K562 (cell line): ENCODE results near the gene USPL1. TPM values are rescaled to one million over a fixed set of nuclear protein-coding genes. Genes with fewer than 3 reads are reported as not detected.
A peak's percentile ranks its signal among the peaks of the same experiment; 100 is the strongest.

Source experiments
- ATAC-seq: fragments of 200-7000 bp; cut with Tn5 transposase; 3 replicates; pipeline ENCODE4 v1.9.1; 2020; ENCODE audit warnings: moderate library complexity
- BruUV-seq: library from RNA; stranded (reverse); fragments of 400-500 nt; replicated peaks from 2 replicates; lab custom pipeline; 2021; lab: Mats Ljungman, UMichigan
- CTCF ChIA-PET: fragments of 300-600 bp; formaldehyde crosslinking; extraction: SDS; loops from one replicate; lab custom pipeline; 2021; ENCODE audit warnings: low intra/inter-chr PET ratio; lab: Yijun Ruan, JAX
- POLR2A ChIA-PET: fragments of 300-600, 350-650 bp; sonication (Branson Sonifier 250); formaldehyde crosslinking; extraction: SDS; loops from one replicate; lab custom pipeline; 2021; ENCODE audit warnings: antibody characterized with exemption, inconsistent platforms; lab: Yijun Ruan, JAX
- DNase-seq, 4 experiments: peaks; one replicate each; pipeline versions ENCODE4 v3.0.0 to v3.0.0-alpha.2; 2011 to 2018; ENCODE audit warnings: low spot score in 3 of 4, mixed read lengths in 3 of 4; ENCODE audit errors: extremely low read depth in 1 of 4
- FAIRE-seq: peaks from 2 replicates; lab custom pipeline; 2011; peaks lifted over from hg19 to GRCh38; lab: Jason Lieb, UNC
- H2AFZ ChIP-seq: 2 replicates; pipeline ENCODE4 v1.6.0; 2011; ENCODE audit warnings: low read depth, low read length, control low read depth, inconsistent platforms
- H3K27ac ChIP-seq: fragments of 200-600 bp; 3 replicates; pipeline ENCODE4 v1.8.0; 2011; ENCODE audit warnings: low read depth, mild to moderate bottlenecking, control low read depth, inconsistent platforms, low read length, moderate library complexity, mixed read lengths; ENCODE audit errors: extremely low read depth
- H3K27me3 ChIP-seq, 2 experiments: fragments of 300-600 bp in 1 of 2; 2 replicates in 1 of 2; 3 replicates in 1 of 2; pipeline versions ENCODE4 v1.6.0 to v1.8.0; 2011; ENCODE audit warnings: inconsistent platforms in 2 of 2, low read length in 2 of 2, mild to moderate bottlenecking in 1 of 2, mixed read lengths in 1 of 2, moderate library complexity in 1 of 2; ENCODE audit not compliant: control insufficient read depth in 2 of 2, insufficient read depth in 2 of 2
- H3K36me3 ChIP-seq: fragments of 300-600 bp; 3 replicates; pipeline ENCODE4 v1.8.0; 2011; ENCODE audit warnings: mild to moderate bottlenecking, low read length, inconsistent platforms; ENCODE audit not compliant: control insufficient read depth, insufficient read depth
- H3K4me1 ChIP-seq, 2 experiments: fragments of 200-600 bp in 1 of 2; replicated peaks in 1 of 2; 2 replicates in 1 of 2; 3 replicates in 1 of 2; pipeline versions ENCODE4 v1.5.1 to v1.8.0; 2011; ENCODE audit warnings: inconsistent platforms in 2 of 2, low read length in 2 of 2, mild to moderate bottlenecking in 1 of 2, mixed read lengths in 1 of 2, moderate library complexity in 1 of 2; ENCODE audit not compliant: control insufficient read depth in 2 of 2, insufficient read depth in 2 of 2
- H3K4me2 ChIP-seq: 2 replicates; pipeline ENCODE4 v1.6.1; 2011; ENCODE audit warnings: low read length, control low read depth, inconsistent platforms, mixed read lengths; ENCODE audit not compliant: insufficient read depth
- H3K4me3 ChIP-seq: fragments of 200-600 bp; sonication (generic), shearing (Covaris generic); 2 replicates; pipeline ENCODE4 v1.5.1; 2016; ENCODE audit warnings: control low read depth, inconsistent platforms
- H3K79me2 ChIP-seq: fragments of 200-600 bp; 3 replicates; pipeline ENCODE4 v1.8.0; 2011; ENCODE audit warnings: low read length, inconsistent platforms; ENCODE audit not compliant: control insufficient read depth, insufficient read depth
- H3K9ac ChIP-seq, 2 experiments: 2 replicates each; pipeline versions ENCODE4 v1.6.0 to v1.6.1; 2011; ENCODE audit warnings: low read depth in 2 of 2, low read length in 2 of 2, control low read depth in 1 of 2, inconsistent platforms in 1 of 2, mild to moderate bottlenecking in 1 of 2, mixed read lengths in 1 of 2; ENCODE audit not compliant: insufficient read depth in 1 of 2
- H3K9me1 ChIP-seq: one replicate; pipeline ENCODE4 v1.6.0; 2011; ENCODE audit warnings: inconsistent platforms, mild to moderate bottlenecking, low read length, moderate library complexity; ENCODE audit not compliant: control insufficient read depth, insufficient read depth
- H3K9me3 ChIP-seq: replicated peaks from 2 replicates; pipeline ENCODE4 v1.5.1; 2011; ENCODE audit warnings: low read depth, low read length, inconsistent platforms; ENCODE audit not compliant: control insufficient read depth, insufficient read depth
- H4K20me1 ChIP-seq: replicated peaks from 2 replicates; pipeline ENCODE4 v1.6.1; 2011; ENCODE audit warnings: low read length, inconsistent platforms, mixed read lengths; ENCODE audit not compliant: control insufficient read depth, insufficient read depth
- ATF1 ChIP-seq, 2 experiments: fragments of 450-650 bp in 1 of 2; IDR thresholded peaks; 2 replicates each; pipeline ENCODE4 v1.6.1; 2016; ENCODE audit warnings: missing compliant biosample characterization in 1 of 2, missing genetic modification characterization in 1 of 2
- CREM ChIP-seq: IDR thresholded peaks from 2 replicates; pipeline ENCODE4 v1.6.1; 2014; ENCODE audit warnings: antibody characterized with exemption, low read depth
- HOXB6 ChIP-seq: fragments of 250-450 bp; sonication (Bioruptor Pico); IDR thresholded peaks from 2 replicates; pipeline ENCODE4 v1.5.1; 2022; ENCODE audit warnings: mild to moderate bottlenecking, borderline replicate concordance
- RAD21 ChIP-seq, 2 experiments: fragments of 250-450 bp in 1 of 2; fragments of 450-650 bp in 1 of 2; sonication (Bioruptor Pico) in 1 of 2; formaldehyde crosslinking in 1 of 2; IDR thresholded peaks in 1 of 2; conservative IDR thresholded peaks in 1 of 2; 2 replicates each; pipeline versions ENCODE4 v1.4.0 to v1.8.0; 2020 to 2022; ENCODE audit warnings: mild to moderate bottlenecking in 2 of 2, moderate library complexity in 1 of 2
- SAFB ChIP-seq: fragments of 200-400 bp; formaldehyde crosslinking; IDR thresholded peaks from 2 replicates; pipeline ENCODE4 v1.6.1; 2017; ENCODE audit warnings: low read depth, low read length, borderline replicate concordance
- WGBS: fragments of 100-300 bp; shearing (Covaris generic); methylation state at CpG from one replicate; pipeline ENCODE4 v1.1.6; 2016; ENCODE audit warnings: low coverage, mixed read lengths; ENCODE audit not compliant: insufficient coverage; ENCODE audit errors: missing lambda C conversion rate; 5-methylcytosine and 5-hydroxymethylcytosine counted together
- in situ Hi-C: fragments of 300-500 bp; cut with MboI; formaldehyde crosslinking; loops from 4 replicates; pipeline ENCODE4 v1.15.0; 2018; ENCODE audit warnings: inconsistent platforms, mixed read lengths
- intact Hi-C: fragments of 100-400 bp; cut with micrococcal nuclease; formaldehyde crosslinking; loops from 2 replicates; pipeline ENCODE4 v1.14.2; 2022
- polyA plus RNA-seq, 8 experiments: library from polyadenylated mRNA; depleted of rRNA in 4 of 8; stranded (reverse) in 5 of 8; unstranded in 3 of 8; fragments of >200 nt; fragmentation: Nextera tagmentation in 2 of 8; fragmentation: Illumina TruSeq in 1 of 8; extraction: Ambion mirVana in 2 of 8; extraction: Trizol in 1 of 8; gene quantifications; 2 replicates each; pipeline versions ENCODE4 v1.2.1 to v1.2.3, GENCODE V29; 2011 to 2014; ENCODE audit warnings: inconsistent platforms in 1 of 8, missing spikeins in 1 of 8
- total RNA-seq, 7 experiments: library from RNA; depleted of rRNA in 6 of 7; stranded (reverse); fragments of >200 nt in 6 of 7; fragmentation: Illumina TruSeq in 2 of 7; extraction: Trizol in 2 of 7; gene quantifications; 2 replicates each; pipeline versions ENCODE4 v1.2.1 to v1.2.3, GENCODE V29; 2011 to 2021; ENCODE audit warnings: low replicate concordance in 1 of 7
- TF ChIP-seq, protein P1 (sequence below): fragments of 250-450 bp; sonication (Bioruptor Pico); IDR thresholded peaks from 2 replicates; pipeline ENCODE4 v1.4.0; 2020; ENCODE audit warnings: borderline replicate concordance
- TF ChIP-seq, protein P2 (sequence below): sonication (generic); formaldehyde crosslinking; IDR thresholded peaks from 2 replicates; pipeline ENCODE4 v1.8.0; 2023; ENCODE audit warnings: mild to moderate bottlenecking, missing genetic modification reagents
- TF ChIP-seq, protein P3 (sequence below), 3 experiments: IDR thresholded peaks in 2 of 3; conservative IDR thresholded peaks in 1 of 3; 2 replicates each; pipeline ENCODE4 v1.5.1; 2011 to 2012; ENCODE audit warnings: low read length in 3 of 3, mild to moderate bottlenecking in 3 of 3, control low read depth in 2 of 3, improper control_type of control experiment in 1 of 3, inconsistent platforms in 1 of 3, low read depth in 1 of 3, mixed read lengths in 1 of 3, moderate library complexity in 1 of 3; ENCODE audit not compliant: insufficient read depth in 2 of 3
- TF ChIP-seq, protein P4 (sequence below): fragments of 250-450 bp; sonication (Bioruptor Pico); IDR thresholded peaks from 2 replicates; pipeline ENCODE4 v1.5.0; 2021; ENCODE audit warnings: mild to moderate bottlenecking, borderline replicate concordance

USPL1 gene
- total and polyA plus RNA-seq, 9 of the 15 experiments (the other 6 are each of a cell fraction or from before 2014, with no cell fraction given) = 5.5 to 18.0 (median 12.0) TPM

DNA sequence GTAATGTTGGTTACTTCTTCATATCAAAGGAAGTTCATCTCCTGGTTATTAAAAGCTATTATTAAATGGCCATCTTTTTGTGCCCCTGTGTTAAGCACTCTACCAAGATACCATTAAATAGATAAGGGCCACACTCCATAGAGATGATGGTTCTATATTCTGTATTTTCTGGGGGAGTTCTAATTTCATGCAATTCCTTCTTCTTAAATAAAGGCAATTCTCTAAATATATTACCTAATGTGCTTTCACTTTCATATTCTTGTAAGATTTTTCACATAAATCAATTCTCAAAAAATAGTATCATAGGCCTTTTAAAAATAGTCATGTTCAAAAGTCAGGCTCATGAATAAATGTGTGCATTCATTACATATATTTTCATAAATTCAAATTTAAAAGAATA lies 47.0 kb upstream of the USPL1 start (continued):
- TF ChIP-seq, protein P1, sequence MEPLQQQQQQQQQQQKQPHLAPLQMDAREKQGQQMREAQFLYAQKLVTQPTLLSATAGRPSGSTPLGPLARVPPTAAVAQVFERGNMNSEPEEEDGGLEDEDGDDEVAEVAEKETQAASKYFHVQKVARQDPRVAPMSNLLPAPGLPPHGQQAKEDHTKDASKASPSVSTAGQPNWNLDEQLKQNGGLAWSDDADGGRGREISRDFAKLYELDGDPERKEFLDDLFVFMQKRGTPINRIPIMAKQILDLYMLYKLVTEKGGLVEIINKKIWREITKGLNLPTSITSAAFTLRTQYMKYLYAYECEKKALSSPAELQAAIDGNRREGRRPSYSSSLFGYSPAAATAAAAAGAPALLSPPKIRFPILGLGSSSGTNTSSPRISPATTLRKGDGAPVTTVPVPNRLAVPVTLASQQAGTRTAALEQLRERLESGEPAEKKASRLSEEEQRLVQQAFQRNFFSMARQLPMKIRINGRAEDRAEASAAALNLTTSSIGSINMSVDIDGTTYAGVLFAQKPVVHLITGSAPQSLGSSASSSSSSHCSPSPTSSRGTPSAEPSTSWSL (CRISPR knock-in tag) = no peak
- TF ChIP-seq SAFB = no peak
- TF ChIP-seq CREM = no peak

DNA sequence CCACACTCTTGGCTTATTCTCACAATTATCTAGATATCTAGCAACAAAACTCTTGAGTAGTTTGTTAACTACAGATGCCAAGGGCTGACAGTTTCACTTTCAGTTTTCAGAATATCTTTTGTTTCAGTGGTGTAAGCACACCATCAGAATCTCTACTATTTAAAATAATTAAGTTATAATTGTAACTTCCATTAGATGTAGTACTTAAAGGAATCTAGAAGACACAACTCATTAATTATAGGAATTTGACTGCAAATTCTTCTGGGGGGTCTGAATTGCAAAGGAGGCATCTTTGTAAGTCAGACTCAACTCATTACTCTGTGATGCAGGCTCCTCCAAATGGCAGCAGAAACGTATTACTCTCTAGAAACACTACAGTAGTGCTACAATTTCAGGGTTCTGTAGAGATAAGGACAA lies 44.9 kb upstream of the USPL1 start:
- Histone ChIP-seq H3K79me2 (no peaks in the 10 kb centered on the region), H3K4me3 (no peak overlapping the region), H4K20me1 (peaks cover 4% of the 10 kb centered on the region; the same call in 1 of the 2 replicates), H3K4me1 (peaks cover 0 to 10% of the 10 kb centered on the region in 2 experiments; a peak in 4 of 5 replicates), H3K9me1 (no peaks in the 10 kb centered on the region), H3K27ac (no peak overlapping the region), H3K36me3 (no peaks in the 10 kb centered on the region), H3K9ac (no peak overlapping the region), H3K4me2 (no peak overlapping the region), H2AFZ (no peak overlapping the region), H3K9me3 (no peaks in the 10 kb centered on the region), H3K27me3 (no peaks in the 10 kb centered on the region; a peak in 1 of 5 replicates)
- no peak for FAIRE-seq
- in situ Hi-C loops (no loop called here), intact Hi-C loops (loop anchor here (10.0 kb wide), 1 partner anchor 228 kb away; no protein-coding TSS in a partner anchor)
- ATAC-seq = 0 out of 3 replicates have a peak, but pooled peaks have one; percentile 40
- BruUV-seq = no TSS peak
- CTCF ChIA-PET = interaction anchor here (0.6 kb wide), 1 partner anchor 153 kb away, joined by 3 read pairs; no protein-coding TSS in a partner anchor
- no peak for DNase-seq
- POLR2A ChIA-PET = no interaction called here
- 0% methylated on average over 1 of the region's 1 CpG for WGBS
- TF ChIP-seq, protein P2, sequence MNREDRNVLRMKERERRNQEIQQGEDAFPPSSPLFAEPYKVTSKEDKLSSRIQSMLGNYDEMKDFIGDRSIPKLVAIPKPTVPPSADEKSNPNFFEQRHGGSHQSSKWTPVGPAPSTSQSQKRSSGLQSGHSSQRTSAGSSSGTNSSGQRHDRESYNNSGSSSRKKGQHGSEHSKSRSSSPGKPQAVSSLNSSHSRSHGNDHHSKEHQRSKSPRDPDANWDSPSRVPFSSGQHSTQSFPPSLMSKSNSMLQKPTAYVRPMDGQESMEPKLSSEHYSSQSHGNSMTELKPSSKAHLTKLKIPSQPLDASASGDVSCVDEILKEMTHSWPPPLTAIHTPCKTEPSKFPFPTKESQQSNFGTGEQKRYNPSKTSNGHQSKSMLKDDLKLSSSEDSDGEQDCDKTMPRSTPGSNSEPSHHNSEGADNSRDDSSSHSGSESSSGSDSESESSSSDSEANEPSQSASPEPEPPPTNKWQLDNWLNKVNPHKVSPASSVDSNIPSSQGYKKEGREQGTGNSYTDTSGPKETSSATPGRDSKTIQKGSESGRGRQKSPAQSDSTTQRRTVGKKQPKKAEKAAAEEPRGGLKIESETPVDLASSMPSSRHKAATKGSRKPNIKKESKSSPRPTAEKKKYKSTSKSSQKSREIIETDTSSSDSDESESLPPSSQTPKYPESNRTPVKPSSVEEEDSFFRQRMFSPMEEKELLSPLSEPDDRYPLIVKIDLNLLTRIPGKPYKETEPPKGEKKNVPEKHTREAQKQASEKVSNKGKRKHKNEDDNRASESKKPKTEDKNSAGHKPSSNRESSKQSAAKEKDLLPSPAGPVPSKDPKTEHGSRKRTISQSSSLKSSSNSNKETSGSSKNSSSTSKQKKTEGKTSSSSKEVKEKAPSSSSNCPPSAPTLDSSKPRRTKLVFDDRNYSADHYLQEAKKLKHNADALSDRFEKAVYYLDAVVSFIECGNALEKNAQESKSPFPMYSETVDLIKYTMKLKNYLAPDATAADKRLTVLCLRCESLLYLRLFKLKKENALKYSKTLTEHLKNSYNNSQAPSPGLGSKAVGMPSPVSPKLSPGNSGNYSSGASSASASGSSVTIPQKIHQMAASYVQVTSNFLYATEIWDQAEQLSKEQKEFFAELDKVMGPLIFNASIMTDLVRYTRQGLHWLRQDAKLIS (CRISPR knock-in tag) = no peak
- TF ChIP-seq RAD21 (CRISPR knock-in tag; conservative IDR thresholded peaks at IDR 0.05 in 1 of 2, IDR thresholded peaks at IDR 0.05 in 1 of 2) = peak; percentile 33 to 41; a peak in 3 of 4 replicates
- no peak for TF ChIP-seq ATF1 (CRISPR knock-in tag; IDR thresholded peaks at IDR 0.05)
- 0 out of 2 replicates have a peak, but pooled peaks have one; percentile 12 for TF ChIP-seq ATF1 (tag; IDR thresholded peaks at IDR 0.05)
- TF ChIP-seq, protein P3, sequence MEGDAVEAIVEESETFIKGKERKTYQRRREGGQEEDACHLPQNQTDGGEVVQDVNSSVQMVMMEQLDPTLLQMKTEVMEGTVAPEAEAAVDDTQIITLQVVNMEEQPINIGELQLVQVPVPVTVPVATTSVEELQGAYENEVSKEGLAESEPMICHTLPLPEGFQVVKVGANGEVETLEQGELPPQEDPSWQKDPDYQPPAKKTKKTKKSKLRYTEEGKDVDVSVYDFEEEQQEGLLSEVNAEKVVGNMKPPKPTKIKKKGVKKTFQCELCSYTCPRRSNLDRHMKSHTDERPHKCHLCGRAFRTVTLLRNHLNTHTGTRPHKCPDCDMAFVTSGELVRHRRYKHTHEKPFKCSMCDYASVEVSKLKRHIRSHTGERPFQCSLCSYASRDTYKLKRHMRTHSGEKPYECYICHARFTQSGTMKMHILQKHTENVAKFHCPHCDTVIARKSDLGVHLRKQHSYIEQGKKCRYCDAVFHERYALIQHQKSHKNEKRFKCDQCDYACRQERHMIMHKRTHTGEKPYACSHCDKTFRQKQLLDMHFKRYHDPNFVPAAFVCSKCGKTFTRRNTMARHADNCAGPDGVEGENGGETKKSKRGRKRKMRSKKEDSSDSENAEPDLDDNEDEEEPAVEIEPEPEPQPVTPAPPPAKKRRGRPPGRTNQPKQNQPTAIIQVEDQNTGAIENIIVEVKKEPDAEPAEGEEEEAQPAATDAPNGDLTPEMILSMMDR (IDR thresholded peaks at IDR 0.05 in 2 of 3, conservative IDR thresholded peaks at IDR 0.05 in 1 of 3; ENCODE audit: insufficient read depth in 2 of 3, low read depth in 1 of 3, low read length in 3 of 3) = peak in 1 of 3 experiments; percentile 29; a peak in 2 of 6 replicates
- TF ChIP-seq, protein P4, sequence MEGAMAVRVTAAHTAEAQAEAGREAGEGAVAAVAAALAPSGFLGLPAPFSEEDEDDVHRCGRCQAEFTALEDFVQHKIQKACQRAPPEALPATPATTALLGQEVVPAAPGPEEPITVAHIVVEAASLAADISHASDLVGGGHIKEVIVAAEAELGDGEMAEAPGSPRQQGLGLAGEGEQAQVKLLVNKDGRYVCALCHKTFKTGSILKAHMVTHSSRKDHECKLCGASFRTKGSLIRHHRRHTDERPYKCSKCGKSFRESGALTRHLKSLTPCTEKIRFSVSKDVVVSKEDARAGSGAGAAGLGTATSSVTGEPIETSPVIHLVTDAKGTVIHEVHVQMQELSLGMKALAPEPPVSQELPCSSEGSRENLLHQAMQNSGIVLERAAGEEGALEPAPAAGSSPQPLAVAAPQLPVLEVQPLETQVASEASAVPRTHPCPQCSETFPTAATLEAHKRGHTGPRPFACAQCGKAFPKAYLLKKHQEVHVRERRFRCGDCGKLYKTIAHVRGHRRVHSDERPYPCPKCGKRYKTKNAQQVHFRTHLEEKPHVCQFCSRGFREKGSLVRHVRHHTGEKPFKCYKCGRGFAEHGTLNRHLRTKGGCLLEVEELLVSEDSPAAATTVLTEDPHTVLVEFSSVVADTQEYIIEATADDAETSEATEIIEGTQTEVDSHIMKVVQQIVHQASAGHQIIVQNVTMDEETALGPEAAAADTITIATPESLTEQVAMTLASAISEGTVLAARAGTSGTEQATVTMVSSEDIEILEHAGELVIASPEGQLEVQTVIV = no peak
- TF ChIP-seq HOXB6 (CRISPR knock-in tag) = no peak
